GM11168 (cell line): ENCODE measurements around the gene ALG10B.
"Not testable (repeated sequence)": the region's sequence is repeated elsewhere in the genome, so short reads cannot be mapped to it uniquely, and the experiment has no call there.

Experiments
- in situ Hi-C: fragments of 300-500 bp; cut with MboI; formaldehyde crosslinking; loops from one replicate; pipeline ENCODE4 v1.12.0; 2022; ENCODE audit warnings: low sequenced_read_pairs; ENCODE audit not compliant: unreplicated experiment

ALG10B gene

GRCh38 chr12:38316391-38317129 lies at the start of gene ALG10B:
Gene ALG10B, plus strand, starts transcription at chr12:38316774. Its CDS starts 120 bp downstream, at chr12:38316894.
- in situ Hi-C loops = loop anchor here (10.0 kb wide), 1 partner anchor 182 kb away; no protein-coding TSS in a partner anchor

GRCh38 chr12:38268612-38269011 lies 48.0 kb upstream of the ALG10B start:
- in situ Hi-C loops = no loop called here

- in situ Hi-C loops = no loop called here
These were observed 46.7 kb upstream of the ALG10B start for GRCh38 chr12:38269897-38270296.

GRCh38 chr12:38279756-38280155 lies 36.8 kb upstream of the ALG10B start:
- in situ Hi-C loops = no loop called here

GRCh38 chr12:38282886-38283285 lies 33.7 kb upstream of the ALG10B start:
- in situ Hi-C loops = no loop called here

- in situ Hi-C loops = no loop called here
These were observed 27.2 kb upstream of the ALG10B start for GRCh38 chr12:38289396-38289795.

- in situ Hi-C loops = no loop called here
These were observed 25.4 kb upstream of the ALG10B start for GRCh38 chr12:38291160-38291559.

GRCh38 chr12:38302972-38303371 lies 13.6 kb upstream of the ALG10B start:
- in situ Hi-C loops = not testable (repeated sequence)

- in situ Hi-C loops = loop anchor here (5.0 kb wide), 1 partner anchor 780 kb away; no protein-coding TSS in a partner anchor
These were observed 5.4 kb downstream of the ALG10B start for GRCh38 chr12:38321966-38322365.

GRCh38 chr12:38324912-38325311 lies 8.3 kb downstream of the ALG10B start:
- in situ Hi-C loops = loop anchor here (5.0 to 25.0 kb wide), 5 partner anchors 337 to 962 kb away; partner anchors contain the start of gene CPNE8

GRCh38 chr12:38327356-38327755 lies 10.8 kb downstream of the ALG10B start:
- in situ Hi-C loops = loop anchor here (25.0 kb wide), 4 partner anchors 335 to 960 kb away; partner anchors contain the start of gene CPNE8

- in situ Hi-C loops = loop anchor here (25.0 kb wide), 4 partner anchors 334 to 959 kb away; partner anchors contain the start of gene CPNE8
These were observed 11.8 kb downstream of the ALG10B start for GRCh38 chr12:38328306-38328895.

- in situ Hi-C loops = loop anchor here (25.0 kb wide), 4 partner anchors 332 to 957 kb away; partner anchors contain the start of gene CPNE8
These were observed 13.8 kb downstream of the ALG10B start for GRCh38 chr12:38330414-38330813.

GRCh38 chr12:38332814-38333213 lies 16.2 kb downstream of the ALG10B start:
- in situ Hi-C loops = loop anchor here (25.0 kb wide), 4 partner anchors 329 to 954 kb away; partner anchors contain the start of gene CPNE8

- in situ Hi-C loops = loop anchor here (25.0 kb wide), 4 partner anchors 320 to 945 kb away; partner anchors contain the start of gene CPNE8
These were observed 25.9 kb downstream of the ALG10B start for GRCh38 chr12:38342444-38342843.

- in situ Hi-C loops = loop anchor here (25.0 kb wide), 4 partner anchors 319 to 944 kb away; partner anchors contain the start of gene CPNE8
These were observed 26.7 kb downstream of the ALG10B start for GRCh38 chr12:38343256-38343655.

- in situ Hi-C loops = loop anchor here (25.0 kb wide), 4 partner anchors 318 to 943 kb away; partner anchors contain the start of gene CPNE8
These were observed 27.3 kb downstream of the ALG10B start for GRCh38 chr12:38343916-38344315.

- in situ Hi-C loops = no loop called here
These were observed 34.0 kb downstream of the ALG10B start for GRCh38 chr12:38350342-38351174.

- in situ Hi-C loops = not testable (repeated sequence)
These were observed 34.6 kb downstream of the ALG10B start for GRCh38 chr12:38351175-38351508.

- in situ Hi-C loops = no loop called here
These were observed 50.9 kb downstream of the ALG10B start for GRCh38 chr12:38367506-38367905.
